ENCODE data around the gene CCDC32. TPM values are rescaled to one million over a fixed set of nuclear protein-coding genes. Genes with fewer than 3 reads are reported as not detected.

The CCDC32 gene
- total RNA-seq, 1 donor from 2014 or later = 22.5 TPM

- H3K9me3 Mint-ChIP-seq (ENCODE audit: low read depth) = no peaks in the 10 kb centered on the region
- no peak for TF ChIP-seq CTCF (IDR thresholded peaks at IDR 0.05)
- no peak for DNase-seq (ENCODE audit: low spot score)
- H3K36me3 Mint-ChIP-seq (ENCODE audit: low read depth) = peaks cover 2% of the 10 kb centered on the region
- peaks cover 7% of the 10 kb centered on the region for H3K4me1 Mint-ChIP-seq (ENCODE audit: low read depth)
- H3K4me3 Mint-ChIP-seq (ENCODE audit: unreplicated experiment) = no peak overlapping the region
- H3K27ac Mint-ChIP-seq (ENCODE audit: unreplicated experiment) = no peak overlapping the region
- no peaks in the 10 kb centered on the region for H3K27me3 Mint-ChIP-seq (ENCODE audit: low read depth)
These were observed 30.5 kb downstream of the CCDC32 start for GRCh38 chr15:40534371-40534770.

GRCh38 chr15:40533763-40534364 is 31.0 kb downstream of the CCDC32 start:
- DNase-seq (ENCODE audit: low spot score) = no peak
- Mint-ChIP-seq H3K36me3 (ENCODE audit: low read depth) (peaks cover 2% of the 10 kb centered on the region), H3K27me3 (ENCODE audit: low read depth) (no peaks in the 10 kb centered on the region), H3K27ac (ENCODE audit: unreplicated experiment) (no peak overlapping the region), H3K9me3 (ENCODE audit: low read depth) (no peaks in the 10 kb centered on the region), H3K4me3 (ENCODE audit: unreplicated experiment) (no peak overlapping the region), H3K4me1 (ENCODE audit: low read depth) (peaks cover 7% of the 10 kb centered on the region)
- no peak for TF ChIP-seq CTCF (IDR thresholded peaks at IDR 0.05)

- TF ChIP-seq CTCF (IDR thresholded peaks at IDR 0.05) = no peak
- no peaks in the 10 kb centered on the region for H3K36me3 Mint-ChIP-seq (ENCODE audit: low read depth)
- H3K27ac Mint-ChIP-seq (ENCODE audit: unreplicated experiment) = no peak overlapping the region
- H3K9me3 Mint-ChIP-seq (ENCODE audit: low read depth) = no peaks in the 10 kb centered on the region
- H3K4me1 Mint-ChIP-seq (ENCODE audit: low read depth) = no peaks in the 10 kb centered on the region
- H3K4me3 Mint-ChIP-seq (ENCODE audit: unreplicated experiment) = no peak overlapping the region
- no peak for DNase-seq (ENCODE audit: low spot score)
- H3K27me3 Mint-ChIP-seq (ENCODE audit: low read depth) = no peaks in the 10 kb centered on the region
These were observed 36.0 kb downstream of the CCDC32 start for GRCh38 chr15:40528801-40529200.

GRCh38 chr15:40525855-40526254 is 39.0 kb downstream of the CCDC32 start:
- H3K36me3 Mint-ChIP-seq (ENCODE audit: low read depth) = no peaks in the 10 kb centered on the region
- H3K9me3 Mint-ChIP-seq (ENCODE audit: low read depth) = no peaks in the 10 kb centered on the region
- TF ChIP-seq CTCF (IDR thresholded peaks at IDR 0.05) = no peak
- no peak overlapping the region for H3K27ac Mint-ChIP-seq (ENCODE audit: unreplicated experiment)
- H3K4me3 Mint-ChIP-seq (ENCODE audit: unreplicated experiment) = no peak overlapping the region
- no peaks in the 10 kb centered on the region for H3K4me1 Mint-ChIP-seq (ENCODE audit: low read depth)
- H3K27me3 Mint-ChIP-seq (ENCODE audit: low read depth) = no peaks in the 10 kb centered on the region
- DNase-seq (ENCODE audit: low spot score) = no peak

GRCh38 chr15:40523611-40524010 is 41.2 kb downstream of the CCDC32 start:
- no peak for TF ChIP-seq CTCF (IDR thresholded peaks at IDR 0.05)
- no peaks in the 10 kb centered on the region for H3K4me1 Mint-ChIP-seq (ENCODE audit: low read depth)
- H3K9me3 Mint-ChIP-seq (ENCODE audit: low read depth) = no peaks in the 10 kb centered on the region
- no peak overlapping the region for H3K27ac Mint-ChIP-seq (ENCODE audit: unreplicated experiment)
- no peak for DNase-seq (ENCODE audit: low spot score)
- H3K27me3 Mint-ChIP-seq (ENCODE audit: low read depth) = no peaks in the 10 kb centered on the region
- no peak overlapping the region for H3K4me3 Mint-ChIP-seq (ENCODE audit: unreplicated experiment)
- no peaks in the 10 kb centered on the region for H3K36me3 Mint-ChIP-seq (ENCODE audit: low read depth)

Measured in chondrocyte (in vitro differentiated cells).